Measurements from ENCODE around the gene MSRB1. TPM values are rescaled to one million over a fixed set of nuclear protein-coding genes. Genes with fewer than 3 reads are reported as not detected.

MSRB1 gene
- total RNA-seq, 1 donor from 2014 or later: 28.8 TPM

- peak overlapping the region; percentile 39 for H3K4me3 ChIP-seq
- ATAC-seq (no peak), DNase-seq (no peak)
- intact Hi-C loops (cut with DNase I): no loop called here
- H3K27ac ChIP-seq: peak overlapping the region; percentile 65
- TF ChIP-seq CTCF (IDR thresholded peaks at IDR 0.05): no peak
- peaks cover 42% of the 10 kb centered on the region for H3K27me3 ChIP-seq
- H3K36me3 ChIP-seq: peaks cover 33% of the 10 kb centered on the region
- H3K4me1 ChIP-seq: peaks cover 15% of the 10 kb centered on the region
- no peaks in the 10 kb centered on the region for H3K9me3 ChIP-seq
Observed at GRCh38 chr16:1980030-1980769, 37.2 kb upstream of the MSRB1 start.

- Histone ChIP-seq H3K27ac (peak overlapping the region; percentile 65), H3K9me3 (no peaks in the 10 kb centered on the region), H3K36me3 (peaks cover 40% of the 10 kb centered on the region), H3K4me3 (peak overlapping the region; percentile 39), H3K27me3 (peaks cover 42% of the 10 kb centered on the region), H3K4me1 (peaks cover 8% of the 10 kb centered on the region)
- DNase-seq: peak; percentile 95
- TF ChIP-seq CTCF (IDR thresholded peaks at IDR 0.05): no peak
- peak; percentile 75 for ATAC-seq
- intact Hi-C loops (cut with DNase I): no loop called here
Observed at GRCh38 chr16:1979271-1980029, 36.5 kb upstream of the MSRB1 start.

- Histone ChIP-seq H3K27ac (peak overlapping the region; percentile 65), H3K9me3 (no peaks in the 10 kb centered on the region), H3K4me1 (peaks cover 7% of the 10 kb centered on the region), H3K27me3 (peaks cover 42% of the 10 kb centered on the region), H3K36me3 (peaks cover 45% of the 10 kb centered on the region), H3K4me3 (peak overlapping the region; percentile 39)
- no peak for TF ChIP-seq CTCF (IDR thresholded peaks at IDR 0.05)
- intact Hi-C loops (cut with DNase I): no loop called here
- DNase-seq (no peak), ATAC-seq (no peak)
Observed at GRCh38 chr16:1978476-1979120, 35.6 kb upstream of the MSRB1 start.

- H3K9me3 ChIP-seq: no peaks in the 10 kb centered on the region
- H3K4me3 ChIP-seq: no peak overlapping the region
- no peak for ATAC-seq
- H3K27ac ChIP-seq: no peak overlapping the region
- H3K4me1 ChIP-seq: peaks cover 5% of the 10 kb centered on the region
- peaks cover 45% of the 10 kb centered on the region for H3K36me3 ChIP-seq
- DNase-seq: no peak
- peaks cover 42% of the 10 kb centered on the region for H3K27me3 ChIP-seq
- no peak for TF ChIP-seq CTCF (IDR thresholded peaks at IDR 0.05)
- intact Hi-C loops (cut with DNase I): no loop called here
Observed at GRCh38 chr16:1977875-1978268, 34.9 kb upstream of the MSRB1 start.

- ATAC-seq (no peak), DNase-seq (no peak)
- Histone ChIP-seq H3K4me3 (no peak overlapping the region), H3K36me3 (peaks cover 45% of the 10 kb centered on the region), H3K4me1 (peaks cover 11% of the 10 kb centered on the region), H3K27ac (no peak overlapping the region), H3K9me3 (no peaks in the 10 kb centered on the region), H3K27me3 (peaks cover 38% of the 10 kb centered on the region)
- no peak for TF ChIP-seq CTCF (IDR thresholded peaks at IDR 0.05)
- intact Hi-C loops (cut with DNase I): no loop called here
Observed at GRCh38 chr16:1976951-1977874, 34.2 kb upstream of the MSRB1 start.
